ENCODE data around the gene CDPF1. TPM values are rescaled to one million over a fixed set of nuclear protein-coding genes. Genes with fewer than 3 reads are reported as not detected.

The CDPF1 gene
- polyA plus RNA-seq, 1 donor (not counting 4 experiments of a cell fraction or from before 2014, with no cell fraction given), result 5.9 TPM

DNA sequence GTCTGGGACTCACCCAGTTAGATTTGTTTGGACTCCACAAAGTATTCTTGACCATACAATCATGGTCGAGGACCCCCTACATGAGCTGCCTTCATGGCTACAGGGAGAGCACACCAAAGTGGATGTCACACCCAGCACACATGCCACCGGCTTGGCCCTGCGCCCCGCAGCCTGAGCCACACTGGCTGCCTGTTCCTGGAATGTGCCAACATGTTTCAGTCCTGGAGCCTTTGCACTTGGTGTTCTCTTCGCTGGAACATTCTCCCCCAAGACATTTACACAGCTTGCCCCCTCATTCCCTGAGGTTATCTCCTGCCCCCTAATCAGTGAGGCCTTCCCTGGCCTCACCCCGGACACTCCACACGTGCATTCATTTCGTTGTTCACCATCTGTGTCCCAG lies 53.8 kb downstream of the CDPF1 start:
- no peaks in the 10 kb centered on the region for H3K79me2 ChIP-seq (ENCODE audit: control insufficient read depth, insufficient read depth, low read length)
- no peak overlapping the region for H3K4me3 ChIP-seq (ENCODE audit: control insufficient read depth in 2 of 3, extremely low read depth in 1 of 3, insufficient read depth in 2 of 3, low read depth in 1 of 3, low read length in 3 of 3)
- no peak overlapping the region for H3K27ac ChIP-seq (ENCODE audit: control insufficient read depth, insufficient read depth, low read length)
- H3K4me1 ChIP-seq (ENCODE audit: control insufficient read depth, extremely low read depth, insufficient read depth, low read length), result no peaks in the 10 kb centered on the region
- no peak overlapping the region for H2AFZ ChIP-seq (ENCODE audit: control insufficient read depth, low read length)
- no peak overlapping the region for H3K4me2 ChIP-seq (ENCODE audit: control insufficient read depth, extremely low read depth, insufficient read depth, low read depth, low read length)
- no peaks in the 10 kb centered on the region for H3K9me1 ChIP-seq (ENCODE audit: control insufficient read depth, extremely low read depth, insufficient read depth, low read length)
- no peaks in the 10 kb centered on the region for H3K36me3 ChIP-seq (ENCODE audit: control insufficient read depth in 2 of 2, extremely low read depth in 1 of 2, insufficient read depth in 2 of 2, low read length in 2 of 2)
- no peaks in the 10 kb centered on the region for H3K9me3 ChIP-seq (ENCODE audit: control insufficient read depth, low read depth, low read length)
- DNase-seq (ENCODE audit: low read depth, low spot score) (no peak), FAIRE-seq (no peak)
- dilution Hi-C loops (cut with MboI; ENCODE audit: extremely low pct_ligation_motif_present, low sequenced_read_pairs), result no loop called here
- TF ChIP-seq, protein P1, sequence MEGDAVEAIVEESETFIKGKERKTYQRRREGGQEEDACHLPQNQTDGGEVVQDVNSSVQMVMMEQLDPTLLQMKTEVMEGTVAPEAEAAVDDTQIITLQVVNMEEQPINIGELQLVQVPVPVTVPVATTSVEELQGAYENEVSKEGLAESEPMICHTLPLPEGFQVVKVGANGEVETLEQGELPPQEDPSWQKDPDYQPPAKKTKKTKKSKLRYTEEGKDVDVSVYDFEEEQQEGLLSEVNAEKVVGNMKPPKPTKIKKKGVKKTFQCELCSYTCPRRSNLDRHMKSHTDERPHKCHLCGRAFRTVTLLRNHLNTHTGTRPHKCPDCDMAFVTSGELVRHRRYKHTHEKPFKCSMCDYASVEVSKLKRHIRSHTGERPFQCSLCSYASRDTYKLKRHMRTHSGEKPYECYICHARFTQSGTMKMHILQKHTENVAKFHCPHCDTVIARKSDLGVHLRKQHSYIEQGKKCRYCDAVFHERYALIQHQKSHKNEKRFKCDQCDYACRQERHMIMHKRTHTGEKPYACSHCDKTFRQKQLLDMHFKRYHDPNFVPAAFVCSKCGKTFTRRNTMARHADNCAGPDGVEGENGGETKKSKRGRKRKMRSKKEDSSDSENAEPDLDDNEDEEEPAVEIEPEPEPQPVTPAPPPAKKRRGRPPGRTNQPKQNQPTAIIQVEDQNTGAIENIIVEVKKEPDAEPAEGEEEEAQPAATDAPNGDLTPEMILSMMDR (optimal IDR thresholded peaks at IDR 0.05 in 1 of 3, IDR thresholded peaks at IDR 0.05 in 1 of 3, conservative IDR thresholded peaks at IDR 0.05 in 1 of 3; ENCODE audit: extremely low read depth in 1 of 3, insufficient read depth in 2 of 3, low read length in 3 of 3), result no peak
- TF ChIP-seq EZH2 (IDR thresholded peaks at IDR 0.05; ENCODE audit: low read length), result no peak
- no peak overlapping the region for H3K9ac ChIP-seq (ENCODE audit: control insufficient read depth, extremely low read depth, insufficient read depth, low read length)
- H4K20me1 ChIP-seq (ENCODE audit: control insufficient read depth, extremely low read depth, insufficient read depth, low read length), result no peaks in the 10 kb centered on the region
- no peaks in the 10 kb centered on the region for H3K27me3 ChIP-seq (ENCODE audit: control insufficient read depth, extremely low read depth, insufficient read depth, low read length)

DNA sequence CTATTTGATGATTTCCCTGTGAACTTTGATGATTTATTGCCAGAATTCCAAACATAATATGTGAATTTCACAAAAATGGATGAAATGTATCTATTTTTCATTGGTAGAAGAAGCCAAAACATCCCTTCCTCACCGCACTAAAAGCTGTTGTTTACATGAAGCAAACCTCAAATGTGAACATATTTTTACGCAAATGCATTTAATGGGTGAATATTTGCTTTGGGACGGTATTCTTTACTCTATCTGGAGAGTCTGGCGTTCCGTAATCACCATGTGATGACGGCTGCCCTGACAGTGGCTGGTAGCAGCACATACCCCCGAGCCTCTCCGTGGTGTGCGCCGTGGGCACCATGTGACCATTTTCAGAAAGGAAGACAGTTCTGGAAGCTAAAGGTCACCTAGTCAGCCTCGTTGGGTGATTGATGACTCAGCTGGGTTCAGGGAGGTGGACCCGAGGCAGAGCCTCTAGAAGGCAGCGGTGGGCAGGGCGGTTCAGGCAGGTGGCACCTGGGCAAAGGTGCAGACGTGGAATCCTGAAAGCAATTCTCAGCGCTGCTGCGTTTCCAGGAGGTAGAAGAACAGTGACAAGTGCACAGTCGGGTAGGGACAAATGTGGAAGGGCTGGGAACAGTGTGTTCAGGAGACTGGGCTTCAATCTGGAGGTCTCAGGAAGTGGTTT lies 54.5 kb downstream of the CDPF1 start:
- Histone ChIP-seq H3K9me3 (ENCODE audit: control insufficient read depth, low read depth, low read length) (no peaks in the 10 kb centered on the region), H2AFZ (ENCODE audit: control insufficient read depth, low read length) (no peak overlapping the region), H3K27ac (ENCODE audit: control insufficient read depth, insufficient read depth, low read length) (no peak overlapping the region), H3K9ac (ENCODE audit: control insufficient read depth, extremely low read depth, insufficient read depth, low read length) (no peak overlapping the region), H4K20me1 (ENCODE audit: control insufficient read depth, extremely low read depth, insufficient read depth, low read length) (no peaks in the 10 kb centered on the region), H3K79me2 (ENCODE audit: control insufficient read depth, insufficient read depth, low read length) (no peaks in the 10 kb centered on the region), H3K4me1 (ENCODE audit: control insufficient read depth, extremely low read depth, insufficient read depth, low read length) (no peaks in the 10 kb centered on the region), H3K4me3 (ENCODE audit: control insufficient read depth in 2 of 3, extremely low read depth in 1 of 3, insufficient read depth in 2 of 3, low read depth in 1 of 3, low read length in 3 of 3) (no peak overlapping the region), H3K27me3 (ENCODE audit: control insufficient read depth, extremely low read depth, insufficient read depth, low read length) (no peaks in the 10 kb centered on the region), H3K9me1 (ENCODE audit: control insufficient read depth, extremely low read depth, insufficient read depth, low read length) (no peaks in the 10 kb centered on the region), H3K36me3 (ENCODE audit: control insufficient read depth in 2 of 2, extremely low read depth in 1 of 2, insufficient read depth in 2 of 2, low read length in 2 of 2) (no peaks in the 10 kb centered on the region), H3K4me2 (ENCODE audit: control insufficient read depth, extremely low read depth, insufficient read depth, low read depth, low read length) (no peak overlapping the region)
- no peak for TF ChIP-seq EZH2 (IDR thresholded peaks at IDR 0.05; ENCODE audit: low read length)
- TF ChIP-seq, protein P1 (optimal IDR thresholded peaks at IDR 0.05 in 1 of 3, IDR thresholded peaks at IDR 0.05 in 1 of 3, conservative IDR thresholded peaks at IDR 0.05 in 1 of 3; ENCODE audit: extremely low read depth in 1 of 3, insufficient read depth in 2 of 3, low read length in 3 of 3), result no peak
- DNase-seq (ENCODE audit: low read depth, low spot score), result no peak
- dilution Hi-C loops (cut with MboI; ENCODE audit: extremely low pct_ligation_motif_present, low sequenced_read_pairs), result no loop called here
- no peak for FAIRE-seq

Other genes starting within 250 kb of the CDPF1 start
- 3.8 to 5.7 TPM (median 4.9 TPM) in 3 replicates for gene PPARA, start 99.8 kb downstream of the CDPF1 start, polyA plus RNA-seq
- gene PKDREJ, start 13.1 kb upstream of the CDPF1 start, polyA plus RNA-seq, result 0.01 TPM in 3 replicates
- gene TTC38, start 17.7 kb upstream of the CDPF1 start, polyA plus RNA-seq, result 11.4 to 14.5 TPM (median 13.4 TPM) in 3 replicates
- 0.61 to 6.3 TPM (median 4.7 TPM) in 3 replicates for gene GTSE1, start 46.6 kb upstream of the CDPF1 start, polyA plus RNA-seq
- 24.7 to 33.6 TPM (median 24.9 TPM) in 3 replicates for gene TRMU, start 85.4 kb upstream of the CDPF1 start, polyA plus RNA-seq

Data from keratinocyte (primary cell).